AG10803 (cell line): ENCODE results near the gene RBL2.

Experiments used
- DNase-seq: peaks from one replicate; pipeline ENCODE4 v3.0.0; 2010; ENCODE audit warnings: low read depth
- H3K4me3 ChIP-seq: 2 replicates; pipeline ENCODE4 v1.5.1; 2011; ENCODE audit warnings: mild to moderate bottlenecking, low read length, control low read depth
- CTCF ChIP-seq: conservative IDR thresholded peaks from 2 replicates; pipeline ENCODE4 v1.5.1; 2011; ENCODE audit warnings: mild to moderate bottlenecking, low read length, control low read depth, inconsistent platforms

The RBL2 gene

GRCh38 chr16:53495325-53495724 lies 61.1 kb downstream of the RBL2 start:
- no peak for TF ChIP-seq CTCF
- H3K4me3 ChIP-seq: no peak overlapping the region
- DNase-seq: no peak

GRCh38 chr16:53498984-53499383 lies 64.7 kb downstream of the RBL2 start:
- no peak overlapping the region for H3K4me3 ChIP-seq
- no peak for DNase-seq
- no peak for TF ChIP-seq CTCF

GRCh38 chr16:53501216-53501859 lies 67.1 kb downstream of the RBL2 start:
- H3K4me3 ChIP-seq: peak overlapping the region; percentile 24
- no peak for TF ChIP-seq CTCF
- DNase-seq: peak; percentile 15

- peak; percentile 61 for DNase-seq
- peak within 1 kb of the TSS; percentile 81 for H3K4me3 ChIP-seq
- TF ChIP-seq CTCF: no peak
These were observed 68.3 kb downstream of the RBL2 start, which contains the start of gene AKTIP for GRCh38 chr16:53502331-53503269. Gene AKTIP, minus strand, starts transcription at chr16:53503209. Its CDS starts 2,950 bp downstream, at chr16:53500259.

GRCh38 chr16:53503270-53503923 lies 69.1 kb downstream of the RBL2 start:
- DNase-seq: peak; percentile 100
- H3K4me3 ChIP-seq: peak overlapping the region; percentile 81
- no peak for TF ChIP-seq CTCF

- TF ChIP-seq CTCF: no peak; the same call in 1 of the 2 replicates
- H3K4me3 ChIP-seq: peak overlapping the region; percentile 68
- peak; percentile 83 for DNase-seq
These were observed 69.9 kb downstream of the RBL2 start for GRCh38 chr16:53503991-53504663.
